ENCODE measurements around the gene CTTNBP2NL. TPM values are rescaled to one million over a fixed set of nuclear protein-coding genes. Genes with fewer than 3 reads are reported as not detected.

CTTNBP2NL gene
- total and polyA plus RNA-seq, 2 experiments from 2014 or later, result 18.5 to 31.0 TPM

DNA sequence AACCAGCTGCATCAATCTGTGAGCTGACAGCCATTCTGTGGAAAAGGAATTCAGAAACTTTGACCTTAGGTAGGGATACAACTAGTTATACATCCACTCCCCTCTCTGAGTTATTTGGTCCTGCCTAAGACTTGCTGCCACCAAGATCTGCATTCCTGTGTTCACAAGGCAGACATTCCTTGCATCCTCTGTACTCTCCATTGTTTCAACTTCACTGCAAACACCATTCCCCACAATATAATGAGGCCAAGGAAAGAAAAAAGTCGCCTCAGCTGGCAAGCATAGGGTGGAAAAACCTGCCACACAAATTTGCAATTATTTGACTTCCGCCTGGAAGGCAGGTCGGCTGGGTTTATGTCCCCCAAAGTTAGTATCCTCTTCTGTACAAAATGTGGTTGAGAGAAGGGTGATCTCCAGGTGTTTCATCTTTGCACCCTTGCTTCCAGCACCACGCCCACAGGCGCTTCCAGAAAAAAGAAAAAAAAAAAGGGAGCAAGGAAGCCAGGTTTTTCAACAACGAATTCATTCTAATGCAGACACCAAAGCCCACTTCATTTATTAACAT is 676 bp upstream of the CTTNBP2NL start:
- H3K4me3 ChIP-seq, result peak overlapping the region; percentile 94
- no peaks in the 10 kb centered on the region for H3K36me3 ChIP-seq (ENCODE audit: insufficient read depth)
- Mint-ChIP-seq H3K4me3 (peak overlapping the region; percentile 98), H3K4me1 (peaks cover 45% of the 10 kb centered on the region), H3K27me3 (ENCODE audit: insufficient read depth, low read depth, poor library complexity) (peaks cover 2% of the 10 kb centered on the region), H3K36me3 (ENCODE audit: low read depth) (no peaks in the 10 kb centered on the region), H3K27ac (peak overlapping the region; percentile 99), H3K9me3 (no peaks in the 10 kb centered on the region)
- H3K9me2 ChIP-seq (ENCODE audit: insufficient read depth), result no peaks in the 10 kb centered on the region
- peak overlapping the region; percentile 82 for H3K4me2 ChIP-seq
- H4K20me1 ChIP-seq (replicated peaks; ENCODE audit: insufficient read depth), result peaks cover 22% of the 10 kb centered on the region; the same call in 1 of the 2 replicates
- 0 out of 2 replicates have a peak overlapping the region, but pooled peaks have one; percentile 29 for H2AFZ ChIP-seq
- peaks cover 41% of the 10 kb centered on the region for H3K79me2 ChIP-seq (replicated peaks; ENCODE audit: insufficient read depth)
- H3F3A ChIP-seq (replicated peaks; ENCODE audit: low read depth), result no peaks in the 10 kb centered on the region
- peak; percentile 81 for DNase-seq (ENCODE audit: low spot score)
- no peak for TF ChIP-seq POLR2AphosphoS5 (IDR thresholded peaks at IDR 0.05; ENCODE audit: low read depth)
- TF ChIP-seq, protein P1, sequence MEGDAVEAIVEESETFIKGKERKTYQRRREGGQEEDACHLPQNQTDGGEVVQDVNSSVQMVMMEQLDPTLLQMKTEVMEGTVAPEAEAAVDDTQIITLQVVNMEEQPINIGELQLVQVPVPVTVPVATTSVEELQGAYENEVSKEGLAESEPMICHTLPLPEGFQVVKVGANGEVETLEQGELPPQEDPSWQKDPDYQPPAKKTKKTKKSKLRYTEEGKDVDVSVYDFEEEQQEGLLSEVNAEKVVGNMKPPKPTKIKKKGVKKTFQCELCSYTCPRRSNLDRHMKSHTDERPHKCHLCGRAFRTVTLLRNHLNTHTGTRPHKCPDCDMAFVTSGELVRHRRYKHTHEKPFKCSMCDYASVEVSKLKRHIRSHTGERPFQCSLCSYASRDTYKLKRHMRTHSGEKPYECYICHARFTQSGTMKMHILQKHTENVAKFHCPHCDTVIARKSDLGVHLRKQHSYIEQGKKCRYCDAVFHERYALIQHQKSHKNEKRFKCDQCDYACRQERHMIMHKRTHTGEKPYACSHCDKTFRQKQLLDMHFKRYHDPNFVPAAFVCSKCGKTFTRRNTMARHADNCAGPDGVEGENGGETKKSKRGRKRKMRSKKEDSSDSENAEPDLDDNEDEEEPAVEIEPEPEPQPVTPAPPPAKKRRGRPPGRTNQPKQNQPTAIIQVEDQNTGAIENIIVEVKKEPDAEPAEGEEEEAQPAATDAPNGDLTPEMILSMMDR (conservative IDR thresholded peaks at IDR 0.05; ENCODE audit: low read depth in 2 of 2), result no peak
- TF ChIP-seq, protein P2, sequence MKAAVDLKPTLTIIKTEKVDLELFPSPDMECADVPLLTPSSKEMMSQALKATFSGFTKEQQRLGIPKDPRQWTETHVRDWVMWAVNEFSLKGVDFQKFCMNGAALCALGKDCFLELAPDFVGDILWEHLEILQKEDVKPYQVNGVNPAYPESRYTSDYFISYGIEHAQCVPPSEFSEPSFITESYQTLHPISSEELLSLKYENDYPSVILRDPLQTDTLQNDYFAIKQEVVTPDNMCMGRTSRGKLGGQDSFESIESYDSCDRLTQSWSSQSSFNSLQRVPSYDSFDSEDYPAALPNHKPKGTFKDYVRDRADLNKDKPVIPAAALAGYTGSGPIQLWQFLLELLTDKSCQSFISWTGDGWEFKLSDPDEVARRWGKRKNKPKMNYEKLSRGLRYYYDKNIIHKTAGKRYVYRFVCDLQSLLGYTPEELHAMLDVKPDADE (IDR thresholded peaks at IDR 0.05), result no peak
- TF ChIP-seq, protein P3, sequence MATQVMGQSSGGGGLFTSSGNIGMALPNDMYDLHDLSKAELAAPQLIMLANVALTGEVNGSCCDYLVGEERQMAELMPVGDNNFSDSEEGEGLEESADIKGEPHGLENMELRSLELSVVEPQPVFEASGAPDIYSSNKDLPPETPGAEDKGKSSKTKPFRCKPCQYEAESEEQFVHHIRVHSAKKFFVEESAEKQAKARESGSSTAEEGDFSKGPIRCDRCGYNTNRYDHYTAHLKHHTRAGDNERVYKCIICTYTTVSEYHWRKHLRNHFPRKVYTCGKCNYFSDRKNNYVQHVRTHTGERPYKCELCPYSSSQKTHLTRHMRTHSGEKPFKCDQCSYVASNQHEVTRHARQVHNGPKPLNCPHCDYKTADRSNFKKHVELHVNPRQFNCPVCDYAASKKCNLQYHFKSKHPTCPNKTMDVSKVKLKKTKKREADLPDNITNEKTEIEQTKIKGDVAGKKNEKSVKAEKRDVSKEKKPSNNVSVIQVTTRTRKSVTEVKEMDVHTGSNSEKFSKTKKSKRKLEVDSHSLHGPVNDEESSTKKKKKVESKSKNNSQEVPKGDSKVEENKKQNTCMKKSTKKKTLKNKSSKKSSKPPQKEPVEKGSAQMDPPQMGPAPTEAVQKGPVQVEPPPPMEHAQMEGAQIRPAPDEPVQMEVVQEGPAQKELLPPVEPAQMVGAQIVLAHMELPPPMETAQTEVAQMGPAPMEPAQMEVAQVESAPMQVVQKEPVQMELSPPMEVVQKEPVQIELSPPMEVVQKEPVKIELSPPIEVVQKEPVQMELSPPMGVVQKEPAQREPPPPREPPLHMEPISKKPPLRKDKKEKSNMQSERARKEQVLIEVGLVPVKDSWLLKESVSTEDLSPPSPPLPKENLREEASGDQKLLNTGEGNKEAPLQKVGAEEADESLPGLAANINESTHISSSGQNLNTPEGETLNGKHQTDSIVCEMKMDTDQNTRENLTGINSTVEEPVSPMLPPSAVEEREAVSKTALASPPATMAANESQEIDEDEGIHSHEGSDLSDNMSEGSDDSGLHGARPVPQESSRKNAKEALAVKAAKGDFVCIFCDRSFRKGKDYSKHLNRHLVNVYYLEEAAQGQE (IDR thresholded peaks at IDR 0.05; ENCODE audit: unreplicated experiment), result no peak
- no peak for TF ChIP-seq CREB1 (CRISPR knock-in tag; IDR thresholded peaks at IDR 0.05; ENCODE audit: low read depth)
- TF ChIP-seq EZH2 (IDR thresholded peaks at IDR 0.05; ENCODE audit: low read depth, unreplicated experiment), result no peak
- no peak for TF ChIP-seq NANOG (IDR thresholded peaks at IDR 0.05; ENCODE audit: borderline replicate concordance)
- TF ChIP-seq STAT1 (IDR thresholded peaks at IDR 0.05; ENCODE audit: unreplicated experiment), result no peak
- TF ChIP-seq EZH2phosphoT487 (IDR thresholded peaks at IDR 0.05; ENCODE audit: unreplicated experiment), result no peak
- no peak for TF ChIP-seq ZNF114 (CRISPR knock-in tag; IDR thresholded peaks at IDR 0.05)
- TF ChIP-seq, protein P4, sequence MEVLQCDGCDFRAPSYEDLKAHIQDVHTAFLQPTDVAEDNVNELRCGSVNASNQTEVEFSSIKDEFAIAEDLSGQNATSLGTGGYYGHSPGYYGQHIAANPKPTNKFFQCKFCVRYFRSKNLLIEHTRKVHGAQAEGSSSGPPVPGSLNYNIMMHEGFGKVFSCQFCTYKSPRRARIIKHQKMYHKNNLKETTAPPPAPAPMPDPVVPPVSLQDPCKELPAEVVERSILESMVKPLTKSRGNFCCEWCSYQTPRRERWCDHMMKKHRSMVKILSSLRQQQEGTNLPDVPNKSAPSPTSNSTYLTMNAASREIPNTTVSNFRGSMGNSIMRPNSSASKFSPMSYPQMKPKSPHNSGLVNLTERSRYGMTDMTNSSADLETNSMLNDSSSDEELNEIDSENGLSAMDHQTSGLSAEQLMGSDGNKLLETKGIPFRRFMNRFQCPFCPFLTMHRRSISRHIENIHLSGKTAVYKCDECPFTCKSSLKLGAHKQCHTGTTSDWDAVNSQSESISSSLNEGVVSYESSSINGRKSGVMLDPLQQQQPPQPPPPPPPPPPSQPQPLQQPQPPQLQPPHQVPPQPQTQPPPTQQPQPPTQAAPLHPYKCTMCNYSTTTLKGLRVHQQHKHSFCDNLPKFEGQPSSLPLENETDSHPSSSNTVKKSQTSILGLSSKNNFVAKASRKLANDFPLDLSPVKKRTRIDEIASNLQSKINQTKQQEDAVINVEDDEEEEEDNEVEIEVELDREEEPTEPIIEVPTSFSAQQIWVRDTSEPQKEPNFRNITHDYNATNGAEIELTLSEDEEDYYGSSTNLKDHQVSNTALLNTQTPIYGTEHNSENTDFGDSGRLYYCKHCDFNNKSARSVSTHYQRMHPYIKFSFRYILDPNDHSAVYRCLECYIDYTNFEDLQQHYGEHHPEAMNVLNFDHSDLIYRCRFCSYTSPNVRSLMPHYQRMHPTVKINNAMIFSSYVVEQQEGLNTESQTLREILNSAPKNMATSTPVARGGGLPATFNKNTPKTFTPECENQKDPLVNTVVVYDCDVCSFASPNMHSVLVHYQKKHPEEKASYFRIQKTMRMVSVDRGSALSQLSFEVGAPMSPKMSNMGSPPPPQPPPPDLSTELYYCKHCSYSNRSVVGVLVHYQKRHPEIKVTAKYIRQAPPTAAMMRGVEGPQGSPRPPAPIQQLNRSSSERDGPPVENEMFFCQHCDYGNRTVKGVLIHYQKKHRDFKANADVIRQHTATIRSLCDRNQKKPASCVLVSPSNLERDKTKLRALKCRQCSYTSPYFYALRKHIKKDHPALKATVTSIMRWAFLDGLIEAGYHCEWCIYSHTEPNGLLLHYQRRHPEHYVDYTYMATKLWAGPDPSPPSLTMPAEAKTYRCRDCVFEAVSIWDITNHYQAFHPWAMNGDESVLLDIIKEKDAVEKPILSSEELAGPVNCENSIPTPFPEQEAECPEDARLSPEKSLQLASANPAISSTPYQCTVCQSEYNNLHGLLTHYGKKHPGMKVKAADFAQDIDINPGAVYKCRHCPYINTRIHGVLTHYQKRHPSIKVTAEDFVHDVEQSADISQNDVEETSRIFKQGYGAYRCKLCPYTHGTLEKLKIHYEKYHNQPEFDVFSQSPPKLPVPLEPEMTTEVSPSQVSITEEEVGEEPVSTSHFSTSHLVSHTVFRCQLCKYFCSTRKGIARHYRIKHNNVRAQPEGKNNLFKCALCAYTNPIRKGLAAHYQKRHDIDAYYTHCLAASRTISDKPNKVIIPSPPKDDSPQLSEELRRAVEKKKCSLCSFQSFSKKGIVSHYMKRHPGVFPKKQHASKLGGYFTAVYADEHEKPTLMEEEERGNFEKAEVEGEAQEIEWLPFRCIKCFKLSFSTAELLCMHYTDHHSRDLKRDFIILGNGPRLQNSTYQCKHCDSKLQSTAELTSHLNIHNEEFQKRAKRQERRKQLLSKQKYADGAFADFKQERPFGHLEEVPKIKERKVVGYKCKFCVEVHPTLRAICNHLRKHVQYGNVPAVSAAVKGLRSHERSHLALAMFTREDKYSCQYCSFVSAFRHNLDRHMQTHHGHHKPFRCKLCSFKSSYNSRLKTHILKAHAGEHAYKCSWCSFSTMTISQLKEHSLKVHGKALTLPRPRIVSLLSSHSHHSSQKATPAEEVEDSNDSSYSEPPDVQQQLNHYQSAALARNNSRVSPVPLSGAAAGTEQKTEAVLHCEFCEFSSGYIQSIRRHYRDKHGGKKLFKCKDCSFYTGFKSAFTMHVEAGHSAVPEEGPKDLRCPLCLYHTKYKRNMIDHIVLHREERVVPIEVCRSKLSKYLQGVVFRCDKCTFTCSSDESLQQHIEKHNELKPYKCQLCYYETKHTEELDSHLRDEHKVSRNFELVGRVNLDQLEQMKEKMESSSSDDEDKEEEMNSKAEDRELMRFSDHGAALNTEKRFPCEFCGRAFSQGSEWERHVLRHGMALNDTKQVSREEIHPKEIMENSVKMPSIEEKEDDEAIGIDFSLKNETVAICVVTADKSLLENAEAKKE (CRISPR knock-in tag; IDR thresholded peaks at IDR 0.05), result no peak
- no peak for TF ChIP-seq JUNB (IDR thresholded peaks at IDR 0.05; ENCODE audit: unreplicated experiment)
- no peak for TF ChIP-seq ZNF331 (CRISPR knock-in tag; IDR thresholded peaks at IDR 0.05; ENCODE audit: low read depth)
- H3K27ac ChIP-seq (ENCODE audit: low read depth), result peak overlapping the region; percentile 95
- ATAC-seq, result peak; percentile 19
- H3K4me1 ChIP-seq (ENCODE audit: insufficient read depth), result peaks cover 31% of the 10 kb centered on the region
- H3K27me3 ChIP-seq (ENCODE audit: insufficient read depth), result no peaks in the 10 kb centered on the region
